ENCODE results near the gene SAMM50.

SAMM50 gene

GRCh38 chr22:44029069-44029468 lies 73.8 kb downstream of the SAMM50 start:
- no peak for TF ChIP-seq YY1 (IDR thresholded peaks at IDR 0.05; ENCODE audit: low read depth)
- TF ChIP-seq, protein P1, sequence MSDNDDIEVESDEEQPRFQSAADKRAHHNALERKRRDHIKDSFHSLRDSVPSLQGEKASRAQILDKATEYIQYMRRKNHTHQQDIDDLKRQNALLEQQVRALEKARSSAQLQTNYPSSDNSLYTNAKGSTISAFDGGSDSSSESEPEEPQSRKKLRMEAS (IDR thresholded peaks at IDR 0.05): no peak
- no peak for TF ChIP-seq TCF12 (IDR thresholded peaks at IDR 0.05; ENCODE audit: low read depth)
- TF ChIP-seq ZBTB7A (IDR thresholded peaks at IDR 0.05; ENCODE audit: low read depth): no peak
- no peak for TF ChIP-seq FOXM1 (IDR thresholded peaks at IDR 0.05; ENCODE audit: borderline replicate concordance, low read depth)
- no peak for TF ChIP-seq CREB1 (IDR thresholded peaks at IDR 0.05; ENCODE audit: low read depth)
- TF ChIP-seq TAF1 (IDR thresholded peaks at IDR 0.05; ENCODE audit: low read depth): no peak
- TF ChIP-seq EP300 (IDR thresholded peaks at IDR 0.05; ENCODE audit: borderline replicate concordance): no peak
- TF ChIP-seq, protein P2, sequence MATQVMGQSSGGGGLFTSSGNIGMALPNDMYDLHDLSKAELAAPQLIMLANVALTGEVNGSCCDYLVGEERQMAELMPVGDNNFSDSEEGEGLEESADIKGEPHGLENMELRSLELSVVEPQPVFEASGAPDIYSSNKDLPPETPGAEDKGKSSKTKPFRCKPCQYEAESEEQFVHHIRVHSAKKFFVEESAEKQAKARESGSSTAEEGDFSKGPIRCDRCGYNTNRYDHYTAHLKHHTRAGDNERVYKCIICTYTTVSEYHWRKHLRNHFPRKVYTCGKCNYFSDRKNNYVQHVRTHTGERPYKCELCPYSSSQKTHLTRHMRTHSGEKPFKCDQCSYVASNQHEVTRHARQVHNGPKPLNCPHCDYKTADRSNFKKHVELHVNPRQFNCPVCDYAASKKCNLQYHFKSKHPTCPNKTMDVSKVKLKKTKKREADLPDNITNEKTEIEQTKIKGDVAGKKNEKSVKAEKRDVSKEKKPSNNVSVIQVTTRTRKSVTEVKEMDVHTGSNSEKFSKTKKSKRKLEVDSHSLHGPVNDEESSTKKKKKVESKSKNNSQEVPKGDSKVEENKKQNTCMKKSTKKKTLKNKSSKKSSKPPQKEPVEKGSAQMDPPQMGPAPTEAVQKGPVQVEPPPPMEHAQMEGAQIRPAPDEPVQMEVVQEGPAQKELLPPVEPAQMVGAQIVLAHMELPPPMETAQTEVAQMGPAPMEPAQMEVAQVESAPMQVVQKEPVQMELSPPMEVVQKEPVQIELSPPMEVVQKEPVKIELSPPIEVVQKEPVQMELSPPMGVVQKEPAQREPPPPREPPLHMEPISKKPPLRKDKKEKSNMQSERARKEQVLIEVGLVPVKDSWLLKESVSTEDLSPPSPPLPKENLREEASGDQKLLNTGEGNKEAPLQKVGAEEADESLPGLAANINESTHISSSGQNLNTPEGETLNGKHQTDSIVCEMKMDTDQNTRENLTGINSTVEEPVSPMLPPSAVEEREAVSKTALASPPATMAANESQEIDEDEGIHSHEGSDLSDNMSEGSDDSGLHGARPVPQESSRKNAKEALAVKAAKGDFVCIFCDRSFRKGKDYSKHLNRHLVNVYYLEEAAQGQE (IDR thresholded peaks at IDR 0.05; ENCODE audit: low read depth): no peak
- TF ChIP-seq EGR1 (IDR thresholded peaks at IDR 0.05): no peak
- TF ChIP-seq CEBPB (IDR thresholded peaks at IDR 0.05): no peak
- TF ChIP-seq TEAD4 (IDR thresholded peaks at IDR 0.05): no peak
- TF ChIP-seq, protein P3, sequence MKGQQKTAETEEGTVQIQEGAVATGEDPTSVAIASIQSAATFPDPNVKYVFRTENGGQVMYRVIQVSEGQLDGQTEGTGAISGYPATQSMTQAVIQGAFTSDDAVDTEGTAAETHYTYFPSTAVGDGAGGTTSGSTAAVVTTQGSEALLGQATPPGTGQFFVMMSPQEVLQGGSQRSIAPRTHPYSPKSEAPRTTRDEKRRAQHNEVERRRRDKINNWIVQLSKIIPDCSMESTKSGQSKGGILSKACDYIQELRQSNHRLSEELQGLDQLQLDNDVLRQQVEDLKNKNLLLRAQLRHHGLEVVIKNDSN (IDR thresholded peaks at IDR 0.05): no peak
- no peak for TF ChIP-seq NFIC (IDR thresholded peaks at IDR 0.05)
- TF ChIP-seq RAD21 (IDR thresholded peaks at IDR 0.05; ENCODE audit: low read depth): no peak

DNA sequence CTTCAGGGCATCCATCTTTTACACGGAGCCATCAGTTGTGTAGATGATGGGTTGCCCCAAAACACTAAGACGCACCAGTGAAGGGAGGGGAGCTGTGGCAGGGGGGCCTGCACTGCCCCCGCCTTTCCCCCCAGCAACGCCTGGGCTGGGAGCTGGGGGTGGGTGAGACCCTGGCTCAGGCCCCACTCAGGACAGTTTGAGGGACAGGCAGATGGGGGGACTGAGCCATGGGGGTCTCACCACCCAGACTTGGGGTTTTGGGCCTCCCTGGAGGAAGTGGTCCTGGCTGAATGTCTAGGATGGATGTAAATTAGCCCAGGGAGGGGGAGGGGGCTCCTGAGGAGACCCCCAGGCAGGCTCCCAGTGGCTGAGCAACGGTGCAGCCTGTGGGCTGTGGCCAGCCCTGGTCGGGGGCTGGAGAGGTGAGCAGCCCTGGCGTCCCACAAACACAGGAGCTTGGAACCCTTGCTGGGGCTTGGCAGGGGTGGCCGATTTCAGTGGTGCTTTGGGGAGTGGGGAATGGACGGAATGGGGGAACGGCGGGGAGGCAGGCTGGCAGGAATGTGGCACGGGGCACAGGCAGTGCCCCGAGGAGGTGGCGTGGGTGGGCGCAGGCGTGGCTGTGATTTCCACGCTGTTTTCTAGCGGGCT lies 74.9 kb downstream of the SAMM50 start:
- TF ChIP-seq, protein P1 (IDR thresholded peaks at IDR 0.05): no peak
- TF ChIP-seq, protein P3 (IDR thresholded peaks at IDR 0.05): no peak
- TF ChIP-seq EP300 (IDR thresholded peaks at IDR 0.05; ENCODE audit: borderline replicate concordance) (no peak), EGR1 (IDR thresholded peaks at IDR 0.05) (no peak), ZBTB7A (IDR thresholded peaks at IDR 0.05; ENCODE audit: low read depth) (no peak), FOXM1 (IDR thresholded peaks at IDR 0.05; ENCODE audit: borderline replicate concordance, low read depth) (no peak), TAF1 (IDR thresholded peaks at IDR 0.05; ENCODE audit: low read depth) (no peak), NFIC (IDR thresholded peaks at IDR 0.05) (no peak), TCF12 (IDR thresholded peaks at IDR 0.05; ENCODE audit: low read depth) (no peak), CREB1 (IDR thresholded peaks at IDR 0.05; ENCODE audit: low read depth) (no peak), TEAD4 (IDR thresholded peaks at IDR 0.05) (no peak)

GRCh38 chr22:44030702-44031082 lies 75.5 kb downstream of the SAMM50 start:
- TF ChIP-seq ZBTB7A (IDR thresholded peaks at IDR 0.05; ENCODE audit: low read depth) (no peak), RAD21 (IDR thresholded peaks at IDR 0.05; ENCODE audit: low read depth) (no peak), FOXM1 (IDR thresholded peaks at IDR 0.05; ENCODE audit: borderline replicate concordance, low read depth) (no peak), EGR1 (IDR thresholded peaks at IDR 0.05) (no peak), NFIC (IDR thresholded peaks at IDR 0.05) (no peak), YY1 (IDR thresholded peaks at IDR 0.05; ENCODE audit: low read depth) (no peak), CREB1 (IDR thresholded peaks at IDR 0.05; ENCODE audit: low read depth) (no peak), EP300 (IDR thresholded peaks at IDR 0.05; ENCODE audit: borderline replicate concordance) (no peak), TCF12 (IDR thresholded peaks at IDR 0.05; ENCODE audit: low read depth) (no peak), TAF1 (IDR thresholded peaks at IDR 0.05; ENCODE audit: low read depth) (no peak), TEAD4 (IDR thresholded peaks at IDR 0.05) (no peak), CEBPB (IDR thresholded peaks at IDR 0.05) (no peak)
- TF ChIP-seq, protein P1 (IDR thresholded peaks at IDR 0.05): no peak
- TF ChIP-seq, protein P3 (IDR thresholded peaks at IDR 0.05): no peak
- TF ChIP-seq, protein P2 (IDR thresholded peaks at IDR 0.05; ENCODE audit: low read depth): no peak

GRCh38 chr22:44031158-44031952 lies 76.1 kb downstream of the SAMM50 start:
- TF ChIP-seq FOXM1 (IDR thresholded peaks at IDR 0.05; ENCODE audit: borderline replicate concordance, low read depth): no peak
- TF ChIP-seq TCF12 (IDR thresholded peaks at IDR 0.05; ENCODE audit: low read depth): no peak
- TF ChIP-seq NFIC (IDR thresholded peaks at IDR 0.05): no peak
- TF ChIP-seq, protein P1 (IDR thresholded peaks at IDR 0.05): no peak
- no peak for TF ChIP-seq TAF1 (IDR thresholded peaks at IDR 0.05; ENCODE audit: low read depth)
- TF ChIP-seq ZBTB7A (IDR thresholded peaks at IDR 0.05; ENCODE audit: low read depth): no peak
- no peak for TF ChIP-seq CREB1 (IDR thresholded peaks at IDR 0.05; ENCODE audit: low read depth)
- TF ChIP-seq TEAD4 (IDR thresholded peaks at IDR 0.05): no peak
- TF ChIP-seq EP300 (IDR thresholded peaks at IDR 0.05; ENCODE audit: borderline replicate concordance): no peak

Data from Ishikawa (cell line).